CD4-positive, alpha-beta T cell treated with Interleukin-6 for 4 hours (primary cell): ENCODE results near the gene KLHL8.

Source experiments
- DNase-seq: peaks from one replicate; pipeline ENCODE4 v3.0.0-alpha.2; 2020; ENCODE audit warnings: mixed read lengths

Gene KLHL8

DNA sequence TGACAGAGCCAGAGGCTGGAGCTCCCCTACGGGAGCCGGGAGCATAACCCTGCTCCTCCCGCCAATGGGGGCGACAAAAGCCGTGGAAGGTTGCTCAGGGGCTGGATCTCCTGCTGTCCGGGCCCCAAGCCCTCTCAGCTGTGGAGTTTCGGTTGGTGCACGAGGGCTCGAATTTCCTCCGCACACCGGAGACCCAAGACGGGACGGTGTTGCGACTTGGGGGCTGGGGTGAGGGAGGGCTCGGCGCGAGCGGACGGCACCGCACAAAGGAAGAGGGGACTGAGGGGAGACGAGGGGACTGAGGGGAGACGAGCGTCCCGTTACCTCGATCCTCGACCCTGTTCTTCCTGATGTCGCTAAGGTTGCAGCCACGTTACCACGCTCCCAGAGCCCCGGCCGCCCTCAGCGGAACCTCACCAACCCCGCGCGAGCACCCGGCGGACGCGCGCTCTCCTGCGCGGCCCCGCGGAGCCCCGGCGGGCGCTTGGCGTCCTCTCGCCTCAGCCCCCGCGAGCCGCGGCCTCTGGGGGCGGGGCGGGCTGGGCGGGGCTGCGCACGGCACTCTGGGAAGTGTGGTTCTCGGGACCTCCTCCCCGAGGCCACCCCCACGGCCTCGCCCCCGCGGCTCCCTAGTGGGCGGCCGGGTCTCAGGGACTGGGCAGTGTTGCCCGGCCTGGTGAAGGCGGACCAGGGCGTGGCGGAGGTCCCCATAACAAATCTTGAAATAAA, at the start of gene KLHL8:
KLHL8 (minus strand) TSS at position 525 of the 729 bp plus-strand sequence. CDS start 25,079 bp downstream, outside the sequence.
- peak; percentile 90 for DNase-seq

DNA sequence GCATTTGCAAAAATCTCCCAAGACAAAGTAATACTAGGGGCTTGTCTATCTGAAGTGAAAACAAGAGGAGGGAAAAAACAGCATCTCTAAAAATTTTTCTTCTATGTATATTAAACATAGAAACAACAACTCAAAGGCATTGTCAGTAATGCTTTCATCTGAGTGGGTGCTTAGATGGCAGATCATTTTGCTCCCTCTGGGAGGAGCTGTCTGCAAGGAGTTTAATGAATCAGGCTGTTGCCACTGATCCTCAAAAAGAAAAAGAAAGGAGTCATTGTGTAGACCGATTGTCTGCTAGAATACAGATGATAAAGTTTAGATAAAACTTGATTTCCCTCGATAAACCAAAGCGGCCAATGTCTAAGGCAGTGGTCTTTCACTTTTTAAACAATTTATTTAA, 49.7 kb upstream of the KLHL8 start:
- DNase-seq: no peak

- DNase-seq: no peak
Observed at GRCh38 chr4:87268411-87268810, 48.0 kb upstream of the KLHL8 start.

DNA sequence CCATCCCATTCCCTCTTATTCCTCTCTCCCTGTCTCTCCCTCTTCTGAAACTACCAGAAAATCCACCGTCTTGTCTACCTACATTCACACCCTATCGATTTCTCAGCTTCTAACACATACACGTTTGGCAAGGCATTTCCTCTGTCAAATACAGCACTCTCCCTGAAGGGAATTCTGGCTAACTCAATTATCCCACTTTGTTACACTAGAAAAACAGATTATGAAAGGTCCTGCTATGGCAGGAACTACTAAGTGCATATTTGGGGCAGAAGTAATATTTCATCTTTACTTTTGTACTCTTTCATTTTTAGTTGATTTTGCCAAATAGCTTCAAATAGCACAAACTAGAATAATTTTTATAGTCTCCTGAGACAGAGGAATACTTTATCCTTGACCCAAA, 46.6 kb upstream of the KLHL8 start:
- DNase-seq: no peak

DNA sequence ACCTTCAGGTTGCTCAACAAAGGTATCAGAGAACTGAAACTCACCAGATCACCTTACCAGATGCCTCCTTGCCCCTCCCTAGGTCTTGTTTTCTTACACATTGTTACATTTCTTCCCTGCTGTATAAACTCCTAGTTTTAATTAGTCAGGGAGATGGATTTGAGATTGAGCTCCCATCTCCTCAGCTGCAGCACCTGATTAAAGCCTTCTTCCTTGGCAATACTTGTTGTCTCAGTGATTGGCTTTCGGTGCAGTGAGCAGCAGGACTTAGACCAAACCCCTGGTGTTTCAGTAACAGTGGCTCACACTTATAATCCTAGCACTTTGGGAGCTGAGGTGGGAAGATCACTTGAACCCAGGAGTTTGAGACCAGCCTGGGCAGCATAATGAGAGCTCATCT, 42.5 kb upstream of the KLHL8 start:
- DNase-seq: no peak

DNA sequence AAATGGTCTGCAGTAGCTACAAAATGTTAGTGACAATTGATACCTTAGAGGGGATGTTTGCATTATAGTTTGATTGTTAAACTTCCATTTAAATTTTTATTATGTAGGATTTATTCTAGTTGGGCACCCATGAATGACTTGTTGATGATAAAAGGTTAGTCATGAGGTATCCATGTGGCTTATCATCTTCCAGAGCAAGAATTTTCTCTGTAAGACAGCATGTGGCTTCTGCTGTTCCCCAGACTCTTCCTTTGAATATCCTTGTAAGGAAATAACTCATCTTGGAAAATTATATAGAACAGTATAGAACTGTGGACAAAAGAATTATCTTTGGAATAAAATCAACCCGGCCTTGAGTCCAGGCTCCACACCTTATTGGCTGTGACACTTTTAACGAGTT, 40.1 kb upstream of the KLHL8 start:
- DNase-seq: no peak

DNA sequence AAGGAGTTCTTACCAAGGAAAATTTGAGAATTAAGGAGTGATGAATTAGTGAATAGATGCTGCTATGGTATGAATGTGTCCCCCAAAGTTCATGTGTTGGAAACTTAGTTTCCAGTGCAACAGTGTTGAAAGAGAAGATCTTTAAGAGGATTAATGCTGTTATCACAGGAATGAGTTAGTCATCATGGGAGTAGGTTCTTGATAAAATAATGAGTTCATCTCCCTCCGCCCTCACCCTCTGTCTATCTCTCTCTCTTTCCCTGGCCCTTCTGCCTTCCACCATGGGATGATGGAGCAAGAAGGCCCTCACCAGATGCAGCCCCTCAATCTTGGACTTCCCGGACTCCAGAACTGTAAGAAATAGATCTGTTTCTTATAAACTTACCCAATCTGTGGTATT, 38.3 kb upstream of the KLHL8 start:
- DNase-seq: no peak

DNA sequence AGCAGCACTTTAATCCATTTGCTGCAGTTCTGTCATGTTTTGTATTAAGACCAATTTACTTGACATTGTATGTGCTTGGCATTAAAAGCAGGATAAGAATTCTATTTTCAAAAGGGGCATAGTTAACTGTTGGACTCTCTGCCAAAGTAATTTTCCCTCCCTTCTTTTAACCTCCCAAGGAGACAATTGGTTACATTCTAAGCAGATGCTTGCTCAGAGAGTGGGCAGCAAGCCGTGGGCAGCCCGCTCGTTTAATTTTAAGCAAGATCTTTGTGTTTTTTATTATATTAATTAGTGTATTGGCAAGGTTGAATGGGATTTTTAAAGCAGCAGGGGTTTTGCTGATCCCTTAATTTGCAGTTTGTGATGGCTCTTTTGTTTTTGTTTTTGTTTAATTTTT, 37.1 kb upstream of the KLHL8 start:
- no peak for DNase-seq

DNA sequence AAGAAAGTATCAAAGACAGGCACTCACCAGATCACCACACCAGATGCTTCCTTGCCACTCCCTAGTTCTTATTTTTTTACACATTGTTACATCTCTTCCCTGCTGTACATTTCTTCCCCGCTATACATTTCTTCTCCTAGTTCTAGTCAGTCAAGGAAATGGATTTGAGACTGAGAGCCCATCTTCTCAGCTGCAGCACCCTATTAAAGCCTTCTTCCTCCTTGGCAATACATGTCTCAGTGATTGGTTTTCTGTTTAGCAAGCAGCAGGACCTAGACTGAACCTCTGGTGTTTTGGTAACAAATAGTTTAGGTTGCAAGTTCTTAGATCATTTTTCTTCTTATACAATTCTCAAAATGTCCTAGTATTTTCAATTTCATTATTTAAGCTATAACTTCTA, 35.3 kb upstream of the KLHL8 start:
- DNase-seq: no peak

DNA sequence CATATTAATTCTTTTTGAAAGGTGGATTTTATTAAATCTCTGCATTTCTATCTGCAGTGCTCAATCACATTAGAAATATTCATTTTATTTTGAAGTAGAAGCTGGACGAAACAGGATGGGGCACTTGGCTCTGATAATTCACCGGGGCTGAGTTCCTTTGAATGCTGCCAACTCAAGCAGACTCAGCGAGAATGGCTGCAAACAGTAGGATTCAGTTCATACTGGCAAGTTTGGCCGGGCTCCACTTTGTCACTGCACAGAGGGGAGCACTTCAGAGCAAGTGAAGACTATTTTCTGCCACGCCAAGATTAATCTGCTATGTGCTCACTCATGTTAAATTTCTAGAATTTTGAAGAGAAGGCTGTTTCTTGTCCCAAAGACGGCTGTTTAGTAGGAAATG, 30.7 kb upstream of the KLHL8 start:
- no peak for DNase-seq

DNA sequence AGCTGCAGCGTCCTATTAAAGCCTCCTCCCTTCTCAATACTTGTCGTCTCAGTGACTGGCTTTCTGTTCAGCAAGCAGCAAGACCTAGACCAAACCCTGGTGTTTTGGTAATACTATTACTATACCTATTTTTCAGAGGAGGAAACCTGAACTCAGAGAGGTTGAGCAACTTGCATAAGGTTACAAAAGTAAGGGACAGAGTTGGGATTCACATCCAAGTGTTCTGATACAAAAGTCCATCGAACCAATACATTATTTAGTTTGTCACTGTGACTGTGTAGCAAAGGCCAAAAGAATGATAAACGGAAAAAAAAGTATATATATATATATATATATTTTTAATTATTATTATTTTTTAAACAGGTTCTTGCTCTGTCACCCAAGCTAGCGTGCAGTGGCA, 29.9 kb upstream of the KLHL8 start:
- DNase-seq: no peak

DNA sequence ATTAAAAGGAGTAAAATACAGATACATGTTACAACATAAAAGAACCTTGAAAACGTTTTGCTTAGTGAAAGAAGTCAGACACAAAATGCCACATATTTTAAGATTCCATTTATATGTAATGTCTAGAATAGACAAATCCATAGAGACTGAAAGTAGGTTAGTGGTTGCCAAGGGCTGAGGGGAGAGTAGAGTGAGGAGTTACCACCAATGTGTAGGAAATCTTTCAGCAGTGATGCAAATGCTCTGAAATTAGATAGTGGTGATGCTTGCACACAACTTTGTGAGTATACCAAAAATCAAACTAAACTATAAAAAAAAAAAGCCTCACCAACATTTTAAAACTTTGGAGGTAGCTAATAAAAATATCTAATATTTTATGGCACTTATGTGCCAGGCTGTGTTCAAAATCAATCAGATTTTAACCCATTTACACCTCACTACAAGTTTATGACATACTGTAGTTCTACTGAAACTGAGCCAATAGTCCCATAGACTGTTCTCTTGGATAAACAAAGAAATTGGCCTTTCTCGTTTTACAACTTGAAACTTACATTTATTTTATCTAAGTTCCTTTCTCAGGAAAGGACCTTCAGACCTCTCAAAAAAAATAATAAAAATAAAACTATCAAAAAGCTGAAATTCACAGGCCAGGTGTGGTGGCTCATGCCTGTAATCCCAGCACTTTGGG, 29.1 kb upstream of the KLHL8 start:
- no peak for DNase-seq

- DNase-seq: no peak
Observed at GRCh38 chr4:87243426-87244053, 23.1 kb upstream of the KLHL8 start.

GRCh38 chr4:87241336-87241735, 20.9 kb upstream of the KLHL8 start:
- no peak for DNase-seq

DNA sequence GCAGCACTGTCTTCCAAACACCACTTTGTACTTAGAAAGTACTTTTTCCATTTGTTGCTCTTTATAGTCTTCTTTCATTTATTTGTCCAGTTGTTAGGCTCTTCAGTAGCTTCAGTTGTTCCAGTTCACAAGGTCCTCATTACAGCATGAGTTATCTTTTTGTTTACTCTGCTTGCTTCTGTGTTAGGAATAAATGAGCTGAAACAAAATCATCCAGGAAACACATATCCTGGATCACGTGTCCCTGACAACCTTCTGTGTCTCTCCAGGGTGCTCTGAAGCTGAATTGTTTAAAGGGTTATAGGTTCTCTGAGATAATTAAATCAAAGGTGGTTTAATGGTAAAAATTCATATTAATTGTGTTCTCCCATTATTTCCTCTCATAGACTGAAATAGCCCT, 19.9 kb upstream of the KLHL8 start:
- DNase-seq: no peak

GRCh38 chr4:87239821-87240220, 19.4 kb upstream of the KLHL8 start:
- DNase-seq: no peak

- no peak for DNase-seq
Observed at GRCh38 chr4:87239194-87239593, 18.8 kb upstream of the KLHL8 start.

DNA sequence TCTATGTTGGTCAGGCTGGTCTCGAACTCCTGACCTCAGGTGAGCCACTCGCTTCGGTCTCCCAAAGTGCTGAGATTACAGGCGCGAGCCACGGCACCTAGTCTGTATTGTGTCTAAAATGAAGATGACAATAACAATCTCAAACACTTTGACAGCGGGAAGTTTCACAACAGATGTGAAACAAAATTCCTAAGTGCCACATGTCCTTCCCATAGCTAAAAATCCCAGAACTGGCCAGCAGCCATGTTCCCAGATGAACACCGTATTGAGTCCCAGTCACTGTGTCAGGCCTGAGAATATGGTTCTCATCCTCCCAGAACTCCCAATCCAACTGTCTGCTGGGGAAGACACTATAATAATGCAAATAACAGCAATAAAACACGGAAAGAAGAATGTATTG, 16.4 kb upstream of the KLHL8 start:
- DNase-seq: no peak

DNA sequence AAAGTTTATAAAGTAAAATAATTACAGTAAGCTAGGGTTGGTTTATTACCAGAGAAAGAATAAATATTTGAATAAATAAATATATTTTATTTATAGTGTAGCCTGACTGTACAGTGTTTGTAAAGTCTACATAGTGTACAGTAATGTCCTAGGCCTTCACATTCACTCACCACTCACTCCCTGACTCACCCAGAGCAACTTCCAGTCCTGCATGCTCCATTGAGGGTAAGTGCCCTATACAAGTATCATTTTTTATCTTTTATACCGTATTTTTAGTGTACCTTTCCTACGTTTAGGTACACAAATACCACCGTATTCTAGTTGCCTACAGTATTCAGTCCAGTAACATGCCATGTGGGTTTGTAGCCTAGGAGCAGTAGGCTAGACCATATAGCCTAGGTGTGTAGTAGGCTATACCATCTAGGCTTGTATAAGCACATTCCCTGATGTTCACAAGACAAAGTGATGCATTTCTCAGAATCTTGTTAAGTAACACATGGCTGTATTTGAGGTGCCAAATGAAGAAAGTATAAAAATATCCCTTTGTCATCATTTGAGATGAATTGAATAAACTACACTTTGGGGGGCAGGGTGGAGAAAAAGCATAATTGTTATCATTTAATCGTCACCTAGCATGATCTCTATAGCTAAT, 14.7 kb upstream of the KLHL8 start:
- DNase-seq: no peak

DNA sequence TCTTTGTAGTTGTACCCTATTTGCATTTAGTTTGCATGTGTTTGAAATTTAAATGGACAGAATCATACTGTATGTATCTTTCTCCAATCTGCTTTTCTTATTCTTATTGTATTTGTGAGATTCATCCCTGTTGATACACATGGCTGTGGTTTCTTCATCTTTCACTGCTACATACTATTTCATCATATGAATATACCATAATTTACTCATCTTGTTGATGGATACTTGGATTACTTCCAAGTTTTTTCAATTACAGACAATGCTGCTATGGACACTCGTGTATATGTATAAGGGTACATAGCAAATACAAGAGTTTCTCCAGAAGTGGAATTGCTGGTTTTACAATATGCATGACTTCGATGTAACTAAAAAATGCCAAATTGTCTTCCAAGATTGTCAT, 11.8 kb upstream of the KLHL8 start:
- no peak for DNase-seq

GRCh38 chr4:87230806-87231205, 10.4 kb upstream of the KLHL8 start:
- no peak for DNase-seq

DNA sequence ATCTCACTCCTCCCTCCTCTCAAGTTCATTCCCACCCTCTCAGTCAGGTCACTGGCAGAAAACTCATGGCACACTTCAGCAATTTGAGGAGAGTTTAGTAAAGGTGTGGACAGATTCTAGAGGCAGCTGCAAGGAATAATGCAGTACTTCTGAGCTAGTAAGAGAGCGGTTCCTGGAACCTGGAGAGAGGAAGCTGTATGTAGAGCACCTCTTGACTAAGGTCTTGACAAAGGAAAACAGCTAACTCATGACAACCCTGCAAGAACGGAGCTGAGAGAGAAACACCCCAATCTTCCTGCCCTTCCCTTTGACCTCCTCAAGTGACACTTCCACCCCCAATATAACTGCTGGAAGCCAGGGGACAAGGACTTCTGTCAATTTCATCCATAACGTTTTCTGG, 9.6 kb upstream of the KLHL8 start:
- no peak for DNase-seq

GRCh38 chr4:87228262-87228860, 7.9 kb upstream of the KLHL8 start:
- no peak for DNase-seq
